ENCODE measurements around the gene P2RY8.
"Not testable (repeated sequence)": the region's sequence is repeated elsewhere in the genome, so short reads cannot be mapped to it uniquely, and the experiment has no call there.

The P2RY8 gene

GRCh38 chrX:1487401-1487800, 49.6 kb downstream of the P2RY8 start:
- DNase-seq (ENCODE audit: low read depth, low spot score), result no peak

DNA sequence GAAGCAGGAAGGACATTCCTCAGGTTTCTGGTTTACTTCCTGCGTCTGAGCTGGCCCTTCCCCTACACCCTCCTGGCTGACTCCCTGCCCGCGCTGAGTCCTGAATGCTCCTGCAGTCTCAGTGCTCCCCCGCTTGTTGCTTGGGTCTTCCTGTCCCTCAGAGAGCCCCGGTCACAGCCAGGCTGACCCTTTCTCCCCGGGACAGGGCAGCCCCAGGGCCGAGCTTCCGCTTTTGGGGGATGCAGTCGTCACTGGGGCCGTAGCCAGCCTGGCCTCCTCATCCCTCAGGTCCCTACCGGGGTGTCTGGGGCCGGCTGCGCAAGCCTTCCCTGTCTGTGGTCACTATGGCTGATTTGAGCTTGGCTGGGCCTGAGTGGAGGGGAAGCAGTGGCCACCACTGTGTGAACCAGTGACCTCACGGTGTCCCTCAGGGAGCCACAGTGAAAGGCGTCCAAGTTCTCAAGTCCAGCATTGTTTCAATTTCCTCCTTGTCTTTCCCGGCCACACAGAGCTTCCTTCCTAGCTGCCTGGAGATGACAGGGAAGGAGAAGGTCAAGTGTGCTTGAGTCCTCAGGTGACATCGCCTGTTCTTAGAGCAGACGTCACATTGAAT, 50.1 kb downstream of the P2RY8 start:
- DNase-seq (ENCODE audit: low read depth, low spot score), result no peak

DNA sequence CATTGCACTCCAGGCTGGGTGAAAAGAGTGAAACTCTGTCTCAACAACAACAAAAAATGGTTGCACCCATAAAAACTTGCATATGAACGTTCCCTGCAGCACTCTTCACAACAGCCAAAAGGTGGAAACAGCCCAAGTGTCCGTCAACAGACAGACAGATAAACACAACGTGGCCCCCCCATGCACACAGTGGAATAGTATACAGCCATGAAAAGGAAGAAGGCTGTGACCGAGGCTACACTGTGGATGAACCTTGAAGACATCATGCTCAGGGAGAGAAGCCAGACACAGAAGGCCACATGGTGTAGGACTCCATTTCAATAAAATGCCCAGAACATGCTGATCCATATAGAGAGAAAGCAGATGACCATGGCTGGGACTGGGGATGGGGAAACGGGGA, 50.8 kb downstream of the P2RY8 start:
- DNase-seq (ENCODE audit: low read depth, low spot score), result no peak

DNA sequence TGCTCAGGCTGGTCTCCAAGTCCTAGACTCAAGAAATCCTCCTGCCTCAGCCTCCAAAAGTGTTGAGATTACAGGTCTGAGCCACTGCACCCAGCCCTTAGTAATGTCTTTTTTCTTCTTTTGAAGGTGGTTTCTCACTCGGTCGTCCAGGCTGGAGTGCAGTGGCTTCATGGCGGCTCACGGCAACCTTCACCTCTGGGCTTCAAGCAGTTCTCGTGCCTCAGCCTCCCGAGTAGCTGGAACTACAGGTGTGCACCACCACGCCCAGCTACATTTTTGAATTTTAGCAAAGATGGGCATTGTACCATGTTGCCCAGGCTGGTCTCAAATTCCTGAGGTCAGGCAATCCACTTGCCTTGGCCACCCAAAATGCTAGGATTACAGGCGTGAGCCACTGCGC, 52.0 kb downstream of the P2RY8 start:
- DNase-seq (ENCODE audit: low read depth, low spot score), result no peak

DNA sequence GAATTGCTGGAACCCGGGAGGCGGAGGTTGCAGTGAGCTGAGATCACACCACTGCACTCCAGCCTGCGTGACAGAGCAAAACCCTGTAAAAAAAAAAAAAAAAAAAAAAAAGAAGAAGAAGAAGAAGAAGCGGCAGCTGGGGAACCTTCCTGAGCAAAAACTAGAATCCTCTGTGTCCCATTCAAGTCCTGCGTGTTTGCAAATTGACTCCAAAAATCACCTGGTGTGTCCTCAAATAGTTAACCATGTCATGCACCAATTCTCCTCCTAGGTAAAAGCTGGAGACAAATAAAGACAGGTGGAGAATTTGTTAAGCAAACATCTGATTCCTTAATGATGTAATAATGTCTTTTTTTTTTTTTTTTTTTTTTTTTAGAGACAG, 52.4 kb downstream of the P2RY8 start:
- DNase-seq (ENCODE audit: low read depth, low spot score), result no peak

GRCh38 chrX:1483843-1484637, 52.9 kb downstream of the P2RY8 start:
- no peak for DNase-seq (ENCODE audit: low read depth, low spot score)

DNA sequence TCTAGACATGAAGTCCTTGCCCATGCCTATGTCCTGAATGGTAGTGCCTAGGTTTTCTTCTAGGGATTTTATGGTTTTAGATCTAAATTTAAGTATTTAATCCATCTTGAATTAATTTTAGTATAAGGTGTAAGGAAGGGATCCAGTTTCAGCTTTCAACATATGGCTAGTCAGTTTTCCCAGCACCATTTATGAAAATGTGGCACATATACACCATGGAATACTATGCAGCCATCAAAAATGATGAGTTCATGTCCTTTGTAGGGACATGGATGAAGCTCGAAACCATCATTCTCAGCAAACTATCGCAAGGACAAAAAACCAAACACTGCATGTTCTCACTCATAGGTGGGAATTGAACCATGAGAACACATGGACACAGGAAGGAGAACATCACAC, 54.5 kb downstream of the P2RY8 start:
- DNase-seq (ENCODE audit: low read depth, low spot score), result not testable (repeated sequence)

GRCh38 chrX:1481636-1482529, 55.1 kb downstream of the P2RY8 start:
- peak; percentile 51 for DNase-seq (ENCODE audit: low read depth, low spot score)

GRCh38 chrX:1480082-1480785, 56.8 kb downstream of the P2RY8 start:
- no peak for DNase-seq (ENCODE audit: low read depth, low spot score)

- no peak for DNase-seq (ENCODE audit: low read depth, low spot score)
Measured at GRCh38 chrX:1477801-1478458, 59.1 kb downstream of the P2RY8 start.

DNA sequence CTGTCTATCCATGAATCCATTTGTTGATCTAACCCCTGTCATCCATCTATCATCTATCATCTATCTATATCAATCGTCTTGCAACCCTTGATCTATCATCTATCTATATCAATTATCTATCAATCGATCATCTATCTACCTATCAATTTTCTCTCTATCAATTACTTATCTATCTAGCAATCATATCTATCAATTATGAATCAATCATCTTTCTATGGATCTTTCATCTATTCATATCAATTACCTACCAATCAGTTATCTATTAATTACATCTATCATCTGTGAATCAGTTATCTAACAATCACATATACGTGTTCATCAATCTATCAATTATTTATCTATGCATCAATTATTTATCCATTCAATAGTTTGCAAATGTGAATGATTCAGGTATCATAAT, 59.8 kb downstream of the P2RY8 start:
- no peak for DNase-seq (ENCODE audit: low read depth, low spot score)

DNA sequence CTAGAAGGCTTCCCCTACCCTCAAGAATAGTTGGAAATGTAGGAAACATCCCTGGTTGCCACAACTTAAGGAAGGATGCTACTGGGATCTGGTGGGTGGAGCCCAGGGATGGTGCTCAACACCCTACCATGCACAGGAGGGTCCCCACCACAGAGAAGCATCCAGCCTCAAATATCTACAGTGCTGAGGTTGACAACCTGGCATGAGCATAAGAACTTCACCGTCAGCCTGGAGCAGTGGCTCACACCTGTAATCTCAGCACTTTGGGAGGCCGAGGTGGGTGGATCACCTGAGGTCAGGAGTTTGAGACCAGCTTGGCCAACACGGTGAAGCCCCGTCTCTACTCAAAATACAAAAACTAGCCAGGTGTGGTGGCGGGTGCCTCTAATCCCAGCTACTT, 60.3 kb downstream of the P2RY8 start:
- DNase-seq (ENCODE audit: low read depth, low spot score), result no peak

GRCh38 chrX:1475881-1476280, 61.1 kb downstream of the P2RY8 start:
- no peak for DNase-seq (ENCODE audit: low read depth, low spot score)

DNA sequence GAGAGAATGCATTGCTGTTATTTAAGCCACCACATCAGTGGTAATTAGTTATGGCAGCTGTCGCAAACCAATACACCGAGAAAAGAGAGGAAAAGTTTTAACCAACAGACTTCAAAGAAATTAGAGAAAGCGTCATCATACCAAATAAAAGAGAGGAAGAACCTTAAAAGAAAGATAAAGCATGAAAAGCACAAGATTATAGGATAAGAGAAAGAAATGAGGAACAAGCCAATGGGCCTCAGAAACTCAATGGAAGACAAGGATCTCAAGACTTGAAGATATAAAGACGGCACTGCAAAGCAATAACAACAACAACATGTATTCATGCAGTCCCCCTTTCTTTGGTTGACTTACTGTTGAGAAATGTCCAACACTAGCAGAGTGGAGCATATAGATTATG, 61.5 kb downstream of the P2RY8 start:
- no peak for DNase-seq (ENCODE audit: low read depth, low spot score)

GRCh38 chrX:1474593-1474992, 62.4 kb downstream of the P2RY8 start:
- DNase-seq (ENCODE audit: low read depth, low spot score), result not testable (repeated sequence)

- no peak for DNase-seq (ENCODE audit: low read depth, low spot score)
Measured at GRCh38 chrX:1472975-1473374, 64.0 kb downstream of the P2RY8 start.

- peak; percentile 73 for DNase-seq (ENCODE audit: low read depth, low spot score)
Measured at GRCh38 chrX:1468250-1468772, 68.7 kb downstream of the P2RY8 start.

GRCh38 chrX:1466971-1467561, 69.9 kb downstream of the P2RY8 start:
- DNase-seq (ENCODE audit: low read depth, low spot score), result no peak

DNA sequence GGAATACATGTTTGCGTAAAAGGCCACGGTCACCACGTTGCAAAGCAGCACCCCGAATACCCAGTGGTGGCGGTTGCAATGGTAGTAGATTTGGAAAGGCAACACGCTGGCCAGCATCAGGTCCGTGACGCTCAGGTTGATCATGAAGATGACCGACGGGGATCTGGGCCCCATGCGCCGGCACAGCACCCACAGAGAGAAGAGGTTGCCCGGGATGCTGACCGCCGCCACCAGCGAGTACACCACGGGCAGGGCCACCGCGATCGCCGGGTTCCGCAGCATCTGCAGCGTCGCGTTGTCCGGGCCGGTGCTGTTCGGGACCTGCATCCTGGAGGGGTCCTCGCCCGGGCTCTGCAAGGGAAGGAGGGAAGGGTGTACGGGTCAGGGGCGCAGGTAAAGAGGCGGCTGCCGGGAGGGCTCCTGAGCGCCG, 70.7 kb downstream of the P2RY8 start:
- no peak for DNase-seq (ENCODE audit: low read depth, low spot score)

Measured in astrocyte of the hippocampus (primary cell).